Measurements from ENCODE around the gene GOLT1A. TPM values are rescaled to one million over a fixed set of nuclear protein-coding genes. Genes with fewer than 3 reads are reported as not detected.

The GOLT1A gene
- total and polyA plus RNA-seq, 2 donors (not counting 1 experiment from before 2014, with no cell fraction given) = 0.50 TPM; not detected in 1

DNA sequence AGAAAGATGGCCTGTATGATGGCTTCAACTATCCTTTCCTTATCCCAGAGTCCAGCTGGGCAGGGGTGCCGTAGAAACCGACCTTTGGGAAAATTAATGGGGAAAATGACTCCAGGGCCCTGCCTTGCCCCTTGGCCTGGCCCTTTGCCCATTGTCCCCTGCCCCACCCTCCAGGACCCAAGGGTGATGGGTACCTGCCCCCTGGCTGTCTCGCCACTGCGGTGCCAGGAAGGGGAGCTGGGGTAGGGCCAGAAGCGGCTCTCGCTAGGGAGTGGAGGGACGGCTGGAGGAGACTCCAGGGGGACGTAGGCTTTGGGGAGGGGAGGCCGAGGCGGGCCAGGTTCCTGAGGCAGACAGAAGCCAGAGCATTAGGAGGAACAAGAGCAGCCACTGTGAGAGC, 29.1 kb upstream of the GOLT1A start:
- Histone ChIP-seq H3K79me2 (ENCODE audit: control insufficient read depth, insufficient read depth, low read length) (no peaks in the 10 kb centered on the region), H3K4me2 (ENCODE audit: extremely low read depth, insufficient read depth, low read length) (no peak overlapping the region), H2AFZ (ENCODE audit: low read length) (no peak overlapping the region), H3K4me3 (replicated peaks in 1 of 4; ENCODE audit: control extremely low read depth in 1 of 4, insufficient read depth in 1 of 4, low read depth in 3 of 4, low read length in 4 of 4) (no peak overlapping the region), H3K9me3 (ENCODE audit: control insufficient read depth, insufficient read depth, low read depth, low read length) (no peaks in the 10 kb centered on the region), H4K20me1 (ENCODE audit: control insufficient read depth, extremely low read depth, insufficient read depth, low read length) (no peaks in the 10 kb centered on the region), H3K27ac (ENCODE audit: insufficient read depth, low read length) (no peak overlapping the region), H3K9ac (ENCODE audit: insufficient read depth, low read length) (no peak overlapping the region), H3K27me3 (ENCODE audit: control insufficient read depth, insufficient read depth, low read length) (peaks cover 3% of the 10 kb centered on the region), H3K36me3 (ENCODE audit: control insufficient read depth, insufficient read depth, low read length) (no peaks in the 10 kb centered on the region), H3K4me1 (ENCODE audit: control insufficient read depth, extremely low read depth, insufficient read depth, low read length) (no peaks in the 10 kb centered on the region)
- no peak for DNase-seq (ENCODE audit: low read depth in 2 of 2)
- TF ChIP-seq EZH2 (IDR thresholded peaks at IDR 0.05; ENCODE audit: low read length, missing control alignments) = no peak
- TF ChIP-seq, protein P1, sequence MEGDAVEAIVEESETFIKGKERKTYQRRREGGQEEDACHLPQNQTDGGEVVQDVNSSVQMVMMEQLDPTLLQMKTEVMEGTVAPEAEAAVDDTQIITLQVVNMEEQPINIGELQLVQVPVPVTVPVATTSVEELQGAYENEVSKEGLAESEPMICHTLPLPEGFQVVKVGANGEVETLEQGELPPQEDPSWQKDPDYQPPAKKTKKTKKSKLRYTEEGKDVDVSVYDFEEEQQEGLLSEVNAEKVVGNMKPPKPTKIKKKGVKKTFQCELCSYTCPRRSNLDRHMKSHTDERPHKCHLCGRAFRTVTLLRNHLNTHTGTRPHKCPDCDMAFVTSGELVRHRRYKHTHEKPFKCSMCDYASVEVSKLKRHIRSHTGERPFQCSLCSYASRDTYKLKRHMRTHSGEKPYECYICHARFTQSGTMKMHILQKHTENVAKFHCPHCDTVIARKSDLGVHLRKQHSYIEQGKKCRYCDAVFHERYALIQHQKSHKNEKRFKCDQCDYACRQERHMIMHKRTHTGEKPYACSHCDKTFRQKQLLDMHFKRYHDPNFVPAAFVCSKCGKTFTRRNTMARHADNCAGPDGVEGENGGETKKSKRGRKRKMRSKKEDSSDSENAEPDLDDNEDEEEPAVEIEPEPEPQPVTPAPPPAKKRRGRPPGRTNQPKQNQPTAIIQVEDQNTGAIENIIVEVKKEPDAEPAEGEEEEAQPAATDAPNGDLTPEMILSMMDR (conservative IDR thresholded peaks at IDR 0.05 in 1 of 2, IDR thresholded peaks at IDR 0.05 in 1 of 2; ENCODE audit: low read depth in 1 of 2, low read length in 2 of 2) = no peak

DNA sequence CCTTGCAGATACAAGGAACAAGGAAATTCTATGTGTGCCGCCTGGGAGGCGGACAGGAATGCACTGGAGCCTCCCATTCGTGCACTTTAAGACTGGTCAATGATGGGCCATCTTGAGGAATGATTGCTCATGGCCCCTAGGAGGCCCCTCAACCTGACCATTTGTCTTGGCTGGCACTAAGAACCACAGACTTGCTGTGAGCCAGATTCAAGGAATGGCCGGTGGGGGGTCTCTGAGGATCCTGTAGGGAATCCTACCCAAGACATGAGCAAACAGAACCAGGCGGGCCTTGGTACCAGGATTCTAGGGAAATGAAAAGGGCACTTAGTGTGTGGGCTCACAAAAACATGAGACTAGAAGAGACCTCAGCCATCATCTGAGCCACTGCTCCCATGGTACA, 28.1 kb upstream of the GOLT1A start:
- Histone ChIP-seq H3K79me2 (ENCODE audit: control insufficient read depth, insufficient read depth, low read length) (no peaks in the 10 kb centered on the region), H3K27me3 (ENCODE audit: control insufficient read depth, insufficient read depth, low read length) (peaks cover 3% of the 10 kb centered on the region), H3K4me2 (ENCODE audit: extremely low read depth, insufficient read depth, low read length) (no peak overlapping the region), H3K36me3 (ENCODE audit: control insufficient read depth, insufficient read depth, low read length) (no peaks in the 10 kb centered on the region), H4K20me1 (ENCODE audit: control insufficient read depth, extremely low read depth, insufficient read depth, low read length) (no peaks in the 10 kb centered on the region), H3K27ac (ENCODE audit: insufficient read depth, low read length) (no peak overlapping the region), H3K9ac (ENCODE audit: insufficient read depth, low read length) (no peak overlapping the region), H3K4me1 (ENCODE audit: control insufficient read depth, extremely low read depth, insufficient read depth, low read length) (no peaks in the 10 kb centered on the region), H2AFZ (ENCODE audit: low read length) (no peak overlapping the region), H3K4me3 (replicated peaks in 1 of 4; ENCODE audit: control extremely low read depth in 1 of 4, insufficient read depth in 1 of 4, low read depth in 3 of 4, low read length in 4 of 4) (no peak overlapping the region), H3K9me3 (ENCODE audit: control insufficient read depth, insufficient read depth, low read depth, low read length) (no peaks in the 10 kb centered on the region)
- TF ChIP-seq, protein P1 (conservative IDR thresholded peaks at IDR 0.05 in 1 of 2, IDR thresholded peaks at IDR 0.05 in 1 of 2; ENCODE audit: low read depth in 1 of 2, low read length in 2 of 2) = no peak
- TF ChIP-seq EZH2 (IDR thresholded peaks at IDR 0.05; ENCODE audit: low read length, missing control alignments) = no peak
- no peak for DNase-seq (ENCODE audit: low read depth in 2 of 2)

DNA sequence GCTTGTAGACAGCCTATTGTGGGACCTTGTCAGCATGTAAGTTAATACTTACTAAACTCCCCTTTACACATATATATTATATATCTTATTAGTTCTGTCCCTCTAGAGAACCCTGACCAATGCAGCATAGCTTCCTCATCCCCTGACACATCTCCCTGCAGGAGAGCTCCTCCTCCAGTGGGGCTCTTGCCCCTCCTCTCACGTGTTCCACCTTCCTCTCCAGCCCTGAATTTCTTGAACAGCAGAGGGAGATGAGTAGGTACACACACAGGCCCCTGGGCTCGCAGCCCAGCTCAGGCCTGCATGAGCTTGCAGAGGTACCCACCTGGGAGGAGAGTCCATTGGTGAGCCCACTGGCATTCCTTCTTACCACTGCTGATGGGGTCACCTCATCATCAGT, 27.3 kb upstream of the GOLT1A start:
- H3K36me3 ChIP-seq (ENCODE audit: control insufficient read depth, insufficient read depth, low read length) = no peaks in the 10 kb centered on the region

More for the DNA sequence above, 27.3 kb upstream of the GOLT1A start:
- H3K9me3 ChIP-seq (ENCODE audit: control insufficient read depth, insufficient read depth, low read depth, low read length) = no peaks in the 10 kb centered on the region
- no peaks in the 10 kb centered on the region for H3K27me3 ChIP-seq (ENCODE audit: control insufficient read depth, insufficient read depth, low read length)
- no peak for DNase-seq (ENCODE audit: low read depth in 2 of 2)
- H3K79me2 ChIP-seq (ENCODE audit: control insufficient read depth, insufficient read depth, low read length) = no peaks in the 10 kb centered on the region
- no peak for TF ChIP-seq EZH2 (IDR thresholded peaks at IDR 0.05; ENCODE audit: low read length, missing control alignments)
- TF ChIP-seq, protein P1 (conservative IDR thresholded peaks at IDR 0.05 in 1 of 2, IDR thresholded peaks at IDR 0.05 in 1 of 2; ENCODE audit: low read depth in 1 of 2, low read length in 2 of 2) = no peak
- no peak overlapping the region for H3K27ac ChIP-seq (ENCODE audit: insufficient read depth, low read length)
- no peaks in the 10 kb centered on the region for H4K20me1 ChIP-seq (ENCODE audit: control insufficient read depth, extremely low read depth, insufficient read depth, low read length)
- H3K4me1 ChIP-seq (ENCODE audit: control insufficient read depth, extremely low read depth, insufficient read depth, low read length) = no peaks in the 10 kb centered on the region
- H3K4me2 ChIP-seq (ENCODE audit: extremely low read depth, insufficient read depth, low read length) = no peak overlapping the region
- no peak overlapping the region for H3K9ac ChIP-seq (ENCODE audit: insufficient read depth, low read length)
- H3K4me3 ChIP-seq (replicated peaks in 1 of 4; ENCODE audit: control extremely low read depth in 1 of 4, insufficient read depth in 1 of 4, low read depth in 3 of 4, low read length in 4 of 4) = no peak overlapping the region
- no peak overlapping the region for H2AFZ ChIP-seq (ENCODE audit: low read length)
